Ishikawa (cell line): ENCODE measurements around the gene CAMK2A.

Experiments used
- CEBPB ChIP-seq: IDR thresholded peaks from 2 replicates; pipeline ENCODE4 v1.6.1; 2012
- CREB1 ChIP-seq: IDR thresholded peaks from 2 replicates; pipeline ENCODE4 v1.6.1; 2012; ENCODE audit warnings: low read depth
- EGR1 ChIP-seq: IDR thresholded peaks from 2 replicates; pipeline ENCODE4 v1.6.1; 2012
- EP300 ChIP-seq: IDR thresholded peaks from 2 replicates; pipeline ENCODE4 v1.6.1; 2012; ENCODE audit warnings: borderline replicate concordance
- FOXM1 ChIP-seq: IDR thresholded peaks from 2 replicates; pipeline ENCODE4 v1.6.1; 2012; ENCODE audit warnings: low read depth, borderline replicate concordance
- MAX ChIP-seq: IDR thresholded peaks from 2 replicates; pipeline ENCODE4 v1.6.1; 2012
- NFIC ChIP-seq: IDR thresholded peaks from 2 replicates; pipeline ENCODE4 v1.6.1; 2012
- RAD21 ChIP-seq: IDR thresholded peaks from 2 replicates; pipeline ENCODE4 v1.6.1; 2012; ENCODE audit warnings: low read depth
- TAF1 ChIP-seq: IDR thresholded peaks from 2 replicates; pipeline ENCODE4 v1.6.1; 2012; ENCODE audit warnings: low read depth, mild to moderate bottlenecking
- TCF12 ChIP-seq: IDR thresholded peaks from 2 replicates; pipeline ENCODE4 v1.6.1; 2012; ENCODE audit warnings: low read depth
- TEAD4 ChIP-seq: IDR thresholded peaks from 2 replicates; pipeline ENCODE4 v1.6.1; 2012
- YY1 ChIP-seq: IDR thresholded peaks from 2 replicates; pipeline ENCODE4 v1.6.1; 2012; ENCODE audit warnings: low read depth
- ZBTB7A ChIP-seq: IDR thresholded peaks from 2 replicates; pipeline ENCODE4 v1.6.1; 2012; ENCODE audit warnings: low read depth
- TF ChIP-seq, protein P1 (sequence below): IDR thresholded peaks from 2 replicates; pipeline ENCODE4 v1.6.1; 2012; ENCODE audit warnings: low read depth, mild to moderate bottlenecking

DNA sequence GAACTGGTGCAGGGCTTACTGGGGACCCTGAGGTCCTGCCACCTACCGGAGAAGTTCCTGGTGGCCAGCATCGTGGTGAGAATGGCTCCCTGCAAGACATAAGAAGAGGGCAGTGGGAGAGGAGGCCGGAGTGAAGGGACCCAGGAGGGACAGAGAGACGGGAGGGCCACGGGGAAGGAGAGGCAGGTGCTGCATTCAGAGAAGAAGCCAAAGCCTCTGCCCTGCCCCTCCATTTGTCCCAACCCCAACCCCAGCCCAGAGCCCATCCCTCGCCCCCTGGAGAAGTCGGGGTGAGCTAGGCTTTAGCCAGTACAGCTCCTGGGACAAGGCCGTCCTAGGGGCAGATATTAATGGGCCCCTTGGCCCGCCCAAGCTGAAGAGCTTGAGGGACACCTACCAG is 41.8 kb downstream of the CAMK2A start:
- TF ChIP-seq EGR1 (no peak), TCF12 (no peak), MAX (no peak), RAD21 (no peak), EP300 (no peak), TAF1 (no peak), CEBPB (no peak), FOXM1 (no peak), NFIC (no peak), TEAD4 (no peak), YY1 (no peak), CREB1 (no peak), ZBTB7A (no peak)
- TF ChIP-seq, protein P1, sequence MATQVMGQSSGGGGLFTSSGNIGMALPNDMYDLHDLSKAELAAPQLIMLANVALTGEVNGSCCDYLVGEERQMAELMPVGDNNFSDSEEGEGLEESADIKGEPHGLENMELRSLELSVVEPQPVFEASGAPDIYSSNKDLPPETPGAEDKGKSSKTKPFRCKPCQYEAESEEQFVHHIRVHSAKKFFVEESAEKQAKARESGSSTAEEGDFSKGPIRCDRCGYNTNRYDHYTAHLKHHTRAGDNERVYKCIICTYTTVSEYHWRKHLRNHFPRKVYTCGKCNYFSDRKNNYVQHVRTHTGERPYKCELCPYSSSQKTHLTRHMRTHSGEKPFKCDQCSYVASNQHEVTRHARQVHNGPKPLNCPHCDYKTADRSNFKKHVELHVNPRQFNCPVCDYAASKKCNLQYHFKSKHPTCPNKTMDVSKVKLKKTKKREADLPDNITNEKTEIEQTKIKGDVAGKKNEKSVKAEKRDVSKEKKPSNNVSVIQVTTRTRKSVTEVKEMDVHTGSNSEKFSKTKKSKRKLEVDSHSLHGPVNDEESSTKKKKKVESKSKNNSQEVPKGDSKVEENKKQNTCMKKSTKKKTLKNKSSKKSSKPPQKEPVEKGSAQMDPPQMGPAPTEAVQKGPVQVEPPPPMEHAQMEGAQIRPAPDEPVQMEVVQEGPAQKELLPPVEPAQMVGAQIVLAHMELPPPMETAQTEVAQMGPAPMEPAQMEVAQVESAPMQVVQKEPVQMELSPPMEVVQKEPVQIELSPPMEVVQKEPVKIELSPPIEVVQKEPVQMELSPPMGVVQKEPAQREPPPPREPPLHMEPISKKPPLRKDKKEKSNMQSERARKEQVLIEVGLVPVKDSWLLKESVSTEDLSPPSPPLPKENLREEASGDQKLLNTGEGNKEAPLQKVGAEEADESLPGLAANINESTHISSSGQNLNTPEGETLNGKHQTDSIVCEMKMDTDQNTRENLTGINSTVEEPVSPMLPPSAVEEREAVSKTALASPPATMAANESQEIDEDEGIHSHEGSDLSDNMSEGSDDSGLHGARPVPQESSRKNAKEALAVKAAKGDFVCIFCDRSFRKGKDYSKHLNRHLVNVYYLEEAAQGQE, result no peak
